ENCODE data around the gene MNAT1.
"Not testable (repeated sequence)": the region's sequence is repeated elsewhere in the genome, so short reads cannot be mapped to it uniquely, and the experiment has no call there.

MNAT1 gene

GRCh38 chr14:60882219-60882618, 147.7 kb downstream of the MNAT1 start:
- DNase-seq (ENCODE audit: low read depth): no peak

- DNase-seq (ENCODE audit: low read depth): no peak
These were observed 149.6 kb downstream of the MNAT1 start for GRCh38 chr14:60884134-60884533.

GRCh38 chr14:60890636-60891035, 156.1 kb downstream of the MNAT1 start:
- DNase-seq (ENCODE audit: low read depth): not testable (repeated sequence)

- DNase-seq (ENCODE audit: low read depth): no peak
These were observed 159.3 kb downstream of the MNAT1 start for GRCh38 chr14:60893911-60894310.

- DNase-seq (ENCODE audit: low read depth): no peak
These were observed 169.8 kb downstream of the MNAT1 start for GRCh38 chr14:60904381-60904780.

GRCh38 chr14:60905923-60906322, 171.4 kb downstream of the MNAT1 start:
- no peak for DNase-seq (ENCODE audit: low read depth)

GRCh38 chr14:60915781-60916180, 181.2 kb downstream of the MNAT1 start:
- no peak for DNase-seq (ENCODE audit: low read depth)

GRCh38 chr14:60922050-60922449, 187.5 kb downstream of the MNAT1 start:
- no peak for DNase-seq (ENCODE audit: low read depth)

GRCh38 chr14:60925286-60925685, 190.7 kb downstream of the MNAT1 start:
- no peak for DNase-seq (ENCODE audit: low read depth)

- no peak for DNase-seq (ENCODE audit: low read depth)
These were observed 191.4 kb downstream of the MNAT1 start for GRCh38 chr14:60926002-60926401.

GRCh38 chr14:60931218-60931617, 196.7 kb downstream of the MNAT1 start:
- no peak for DNase-seq (ENCODE audit: low read depth)

GRCh38 chr14:60933920-60934655, 199.5 kb downstream of the MNAT1 start:
- no peak for DNase-seq (ENCODE audit: low read depth)

- no peak for DNase-seq (ENCODE audit: low read depth)
These were observed 200.8 kb downstream of the MNAT1 start for GRCh38 chr14:60935319-60935718.

GRCh38 chr14:60943637-60944032, 209.1 kb downstream of the MNAT1 start:
- DNase-seq (ENCODE audit: low read depth): no peak

- no peak for DNase-seq (ENCODE audit: low read depth)
These were observed 209.6 kb downstream of the MNAT1 start for GRCh38 chr14:60944204-60944603.

GRCh38 chr14:60945984-60946383, 211.4 kb downstream of the MNAT1 start:
- no peak for DNase-seq (ENCODE audit: low read depth)

- no peak for DNase-seq (ENCODE audit: low read depth)
These were observed 212.2 kb downstream of the MNAT1 start for GRCh38 chr14:60946773-60947172.

- no peak for DNase-seq (ENCODE audit: low read depth)
These were observed 217.3 kb downstream of the MNAT1 start for GRCh38 chr14:60951776-60952435.

- no peak for DNase-seq (ENCODE audit: low read depth)
These were observed 221.6 kb downstream of the MNAT1 start for GRCh38 chr14:60956202-60956601.

- no peak for DNase-seq (ENCODE audit: low read depth)
These were observed 222.1 kb downstream of the MNAT1 start for GRCh38 chr14:60956632-60957031.

- DNase-seq (ENCODE audit: low read depth): no peak
These were observed 223.6 kb downstream of the MNAT1 start for GRCh38 chr14:60958146-60958545.

GRCh38 chr14:60963761-60964160, 229.2 kb downstream of the MNAT1 start:
- no peak for DNase-seq (ENCODE audit: low read depth)

GRCh38 chr14:60964904-60965303, 230.3 kb downstream of the MNAT1 start:
- no peak for DNase-seq (ENCODE audit: low read depth)

GRCh38 chr14:60965402-60965801, 230.8 kb downstream of the MNAT1 start:
- no peak for DNase-seq (ENCODE audit: low read depth)

All from stimulated activated CD8-positive, alpha-beta memory T cell treated with anti-CD3 and anti-CD28 coated beads, Interleukin-15, amount 100 ng/mL, for 1 hour (primary cell).